ENCODE data around the gene USF1. TPM values are rescaled to one million over a fixed set of nuclear protein-coding genes. Genes with fewer than 3 reads are reported as not detected.
"Not testable (repeated sequence)": the region's sequence is repeated elsewhere in the genome, so short reads cannot be mapped to it uniquely, and the experiment has no call there.

The USF1 gene
- polyA plus RNA-seq, 6 donors from 2014 or later = 4.4 to 23.9 (median 9.7) TPM

DNA sequence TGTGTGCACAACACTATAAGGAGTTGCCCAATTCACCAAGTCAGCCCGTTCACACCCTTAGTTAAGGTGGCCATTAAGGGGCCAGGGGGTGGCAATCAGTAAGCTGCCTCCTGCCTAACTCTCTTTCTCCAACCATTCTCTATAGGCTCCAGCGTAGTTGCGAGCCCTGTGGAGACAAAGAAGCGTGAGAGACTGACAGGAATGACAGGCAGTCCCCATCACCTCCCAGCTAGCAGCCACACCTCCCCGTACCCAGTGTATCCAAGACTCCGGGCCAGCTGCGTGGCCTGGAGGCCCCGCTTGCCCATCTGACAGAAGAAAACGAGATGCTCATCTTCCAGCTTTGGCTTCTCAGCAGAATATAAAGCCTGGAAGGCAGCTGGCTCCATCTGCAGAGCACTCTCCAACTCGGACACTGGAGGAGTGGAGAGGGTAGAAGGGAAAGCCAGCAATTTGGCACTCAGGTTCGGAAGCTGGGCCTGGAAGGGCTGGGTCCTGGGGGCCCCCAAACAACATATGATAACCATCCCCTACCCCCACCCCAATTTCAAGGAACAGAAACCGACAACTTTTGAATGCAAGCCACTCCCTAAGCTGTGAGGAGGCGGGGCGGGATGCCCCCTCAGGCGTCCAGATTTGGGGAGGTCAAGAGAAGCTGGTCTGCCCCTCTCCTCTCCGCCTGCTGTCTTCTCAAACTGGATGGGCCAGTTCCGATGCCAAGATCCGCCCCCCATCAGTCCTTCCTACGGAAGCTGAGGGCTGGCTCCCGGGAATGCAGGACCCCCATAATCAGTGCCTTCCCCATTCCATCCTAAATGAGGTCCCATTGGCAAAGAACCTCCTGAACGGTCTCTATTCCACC, 7.9 kb downstream of the USF1 start:
- peaks cover 0 to 1% (median 0%) of the 10 kb centered on the region in 7 donors for H3K9me3 Mint-ChIP-seq

GRCh38 chr1:161033751-161034150, 12.0 kb downstream of the USF1 start:
- no peak for ATAC-seq (ENCODE audit: low read depth in 2 of 2)
- Mint-ChIP-seq H3K27me3 (no peaks in the 10 kb centered on the region), H3K4me3 (peak overlapping the region in 2 of 8 donors; percentile 25 to 52), H3K36me3 (no peaks in the 10 kb centered on the region), H3K4me1 (peaks cover 12 to 43% (median 36%) of the 10 kb centered on the region in 3 donors), H3K9me3 (peaks cover 0 to under 1% (median 0%) of the 10 kb centered on the region in 7 donors), H3K27ac (no peak overlapping the region)
- DNase-seq = no peak

More for the DNA sequence above, 7.9 kb downstream of the USF1 start:
- Mint-ChIP-seq H3K4me3 (peak overlapping the region; percentile 87 to 95 (median 94)), H3K27ac (peak overlapping the region; percentile 82 to 98 (median 93)), H3K36me3 (peaks cover 5 to 23% of the 10 kb centered on the region in 2 donors), H3K27me3 (no peaks in the 10 kb centered on the region), H3K4me1 (peaks cover 28 to 64% (median 45%) of the 10 kb centered on the region in 3 donors)
- DNase-seq (no peak), ATAC-seq (ENCODE audit: low read depth in 2 of 2) (no peak)

GRCh38 chr1:161032409-161032808, 13.4 kb downstream of the USF1 start:
- Mint-ChIP-seq H3K4me1 (peaks cover 10 to 32% (median 25%) of the 10 kb centered on the region in 3 donors), H3K27me3 (no peaks in the 10 kb centered on the region), H3K9me3 (no peaks in the 10 kb centered on the region), H3K4me3 (no peak overlapping the region), H3K27ac (peak overlapping the region in 1 of 6 donors; percentile 17), H3K36me3 (no peaks in the 10 kb centered on the region)
- ATAC-seq (ENCODE audit: low read depth in 2 of 2) = no peak
- no peak for DNase-seq

GRCh38 chr1:161031874-161032273, 13.9 kb downstream of the USF1 start:
- peak overlapping the region in 2 of 6 donors; percentile 29 to 63 for H3K27ac Mint-ChIP-seq
- DNase-seq (no peak), ATAC-seq (ENCODE audit: low read depth in 2 of 2) (no peak)
- peak overlapping the region in 1 of 8 donors; percentile 79 for H3K4me3 Mint-ChIP-seq
- peaks cover 4 to 5% of the 10 kb centered on the region in 2 donors for H3K36me3 Mint-ChIP-seq
- H3K27me3 Mint-ChIP-seq = no peaks in the 10 kb centered on the region
- peaks cover 10 to 27% (median 20%) of the 10 kb centered on the region in 3 donors for H3K4me1 Mint-ChIP-seq
- H3K9me3 Mint-ChIP-seq = peaks cover 0 to 5% (median 4%) of the 10 kb centered on the region in 7 donors

GRCh38 chr1:161029466-161029865, 16.3 kb downstream of the USF1 start:
- DNase-seq; H3K27me3 Mint-ChIP-seq; H3K27ac Mint-ChIP-seq; ATAC-seq (ENCODE audit: low read depth in 2 of 2); H3K9me3 Mint-ChIP-seq; H3K4me3 Mint-ChIP-seq; H3K36me3 Mint-ChIP-seq: not testable (repeated sequence)
- H3K4me1 Mint-ChIP-seq = peaks cover 15 to 27% (median 18%) of the 10 kb centered on the region in 3 donors

- H3K9me3 Mint-ChIP-seq; ATAC-seq (ENCODE audit: low read depth in 2 of 2); H3K4me3 Mint-ChIP-seq; DNase-seq; H3K27me3 Mint-ChIP-seq; H3K36me3 Mint-ChIP-seq: not testable (repeated sequence)
- Mint-ChIP-seq H3K27ac (peak overlapping the region in 2 of 6 donors; percentile 54 to 65), H3K4me1 (peaks cover 6 to 18% (median 17%) of the 10 kb centered on the region in 3 donors)
Measured at GRCh38 chr1:161026954-161027353, 18.8 kb downstream of the USF1 start.

DNA sequence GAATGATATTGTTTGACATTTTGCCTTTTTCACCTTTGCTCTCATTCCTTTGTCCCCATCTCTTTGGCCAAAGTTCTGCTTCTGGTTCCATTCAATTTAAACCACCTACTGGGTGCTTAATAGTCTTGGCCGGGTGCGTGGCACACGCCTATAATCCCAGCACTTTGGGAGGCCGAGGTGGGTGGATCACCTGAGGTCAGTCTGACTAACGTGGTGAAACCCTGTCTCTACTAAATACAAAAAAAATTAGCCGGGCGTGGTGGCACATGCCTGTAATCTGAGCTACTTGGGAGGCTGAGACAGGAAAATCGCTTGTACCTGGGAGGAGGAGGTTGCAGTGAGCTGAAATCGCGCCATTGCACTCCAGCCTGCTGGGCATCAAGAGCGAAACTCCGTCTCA, 23.3 kb downstream of the USF1 start:
- not testable (repeated sequence) for H3K9me3 Mint-ChIP-seq, H3K36me3 Mint-ChIP-seq
- peaks cover 31 to 37% (median 36%) of the 10 kb centered on the region in 3 donors for H3K4me1 Mint-ChIP-seq

GRCh38 chr1:161021970-161022353, 23.8 kb downstream of the USF1 start:
- ATAC-seq (ENCODE audit: low read depth in 2 of 2) (no peak), DNase-seq (no peak)
- Mint-ChIP-seq H3K36me3 (peaks cover 3 to 4% of the 10 kb centered on the region in 2 donors), H3K27ac (peak overlapping the region in 4 of 6 donors; percentile 91 to 98 (median 95)), H3K27me3 (no peaks in the 10 kb centered on the region), H3K9me3 (peaks cover 0 to 3% (median 2%) of the 10 kb centered on the region in 7 donors), H3K4me3 (peak overlapping the region; percentile 87 to 96 (median 92)), H3K4me1 (peaks cover 31 to 37% (median 36%) of the 10 kb centered on the region in 3 donors)

More for the DNA sequence above, 23.3 kb downstream of the USF1 start:
- not testable (repeated sequence) for DNase-seq; H3K27me3 Mint-ChIP-seq; ATAC-seq (ENCODE audit: low read depth in 2 of 2)
- peak overlapping the region in 6 of 8 donors; percentile 56 to 93 (median 76) for H3K4me3 Mint-ChIP-seq
- peak overlapping the region in 3 of 6 donors; percentile 63 to 87 (median 67) for H3K27ac Mint-ChIP-seq

- Mint-ChIP-seq H3K4me3 (peak overlapping the region; percentile 87 to 96 (median 92)), H3K36me3 (no peaks in the 10 kb centered on the region), H3K9me3 (peaks cover 0 to 1% (median 0%) of the 10 kb centered on the region in 7 donors), H3K27me3 (no peaks in the 10 kb centered on the region), H3K27ac (peak overlapping the region; percentile 91 to 98 (median 95)), H3K4me1 (peaks cover 31 to 37% (median 36%) of the 10 kb centered on the region in 3 donors)
- ATAC-seq (ENCODE audit: low read depth in 2 of 2) = peak; percentile 93 to 94
- peak; percentile 88 for DNase-seq
Measured at GRCh38 chr1:161021165-161021969, 24.4 kb downstream of the USF1 start.

GRCh38 chr1:161020509-161021164, 25.1 kb downstream of the USF1 start, which contains the start of gene F11R:
Gene F11R (minus strand): TSS chr1:161021152. CDS start chr1:161021073, 79 bp downstream.
- peaks cover 31 to 37% (median 36%) of the 10 kb centered on the region in 3 donors for H3K4me1 Mint-ChIP-seq
- H3K36me3 Mint-ChIP-seq = no peaks in the 10 kb centered on the region
- H3K27me3 Mint-ChIP-seq = no peaks in the 10 kb centered on the region
- peak within 1 kb of the TSS; percentile 91 to 98 (median 95) for H3K27ac Mint-ChIP-seq
- no peak for DNase-seq
- peaks cover 0 to 1% (median 0%) of the 10 kb centered on the region in 7 donors for H3K9me3 Mint-ChIP-seq
- peak; percentile 39 to 40 for ATAC-seq (ENCODE audit: low read depth in 2 of 2)
- peak within 1 kb of the TSS; percentile 87 to 96 (median 92) for H3K4me3 Mint-ChIP-seq

DNA sequence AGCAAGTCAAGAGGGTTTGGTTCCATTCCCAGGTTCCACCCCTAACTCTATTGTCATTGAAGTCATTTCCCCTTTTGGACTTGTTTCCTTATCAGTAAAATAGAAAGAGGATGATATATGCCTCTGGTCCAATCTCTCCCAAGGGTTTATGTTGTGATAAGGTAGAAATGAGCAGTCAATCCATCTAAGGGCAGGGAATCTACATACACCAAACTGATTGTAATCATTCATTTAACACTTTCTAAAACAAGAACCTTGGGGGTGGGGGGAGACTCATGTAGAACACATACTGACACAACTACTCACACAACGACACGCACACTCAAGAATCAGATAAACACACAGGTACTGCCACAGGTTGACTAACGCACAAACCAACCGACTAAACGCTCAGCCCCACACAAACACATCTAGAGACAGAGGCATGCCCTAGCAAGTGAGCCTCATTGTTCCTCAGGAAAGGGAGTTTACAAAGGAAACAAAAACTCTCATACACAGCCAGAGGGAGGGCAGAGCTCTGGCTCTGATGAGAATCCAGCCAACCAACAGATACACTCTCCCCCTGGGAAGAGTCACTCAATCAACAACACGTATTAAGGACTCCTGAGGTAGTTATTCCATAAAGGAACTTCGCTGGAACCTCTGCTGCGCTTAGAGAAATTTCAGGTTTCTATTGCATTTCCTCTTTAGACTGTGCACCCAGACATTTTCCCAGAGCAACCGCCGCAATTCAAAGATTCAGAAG, 25.9 kb downstream of the USF1 start:
- H3K4me3 Mint-ChIP-seq = peak overlapping the region; percentile 87 to 96 (median 92)
- peaks cover 0 to 1% (median 0%) of the 10 kb centered on the region in 7 donors for H3K9me3 Mint-ChIP-seq
- ATAC-seq (ENCODE audit: low read depth in 2 of 2) (peak in 1 of 2 donors; percentile 0), DNase-seq (no peak)
- peaks cover 29 to 31% (median 30%) of the 10 kb centered on the region in 3 donors for H3K4me1 Mint-ChIP-seq
- peak overlapping the region; percentile 65 to 98 (median 93) for H3K27ac Mint-ChIP-seq
- H3K27me3 Mint-ChIP-seq = no peaks in the 10 kb centered on the region
- no peaks in the 10 kb centered on the region for H3K36me3 Mint-ChIP-seq

DNA sequence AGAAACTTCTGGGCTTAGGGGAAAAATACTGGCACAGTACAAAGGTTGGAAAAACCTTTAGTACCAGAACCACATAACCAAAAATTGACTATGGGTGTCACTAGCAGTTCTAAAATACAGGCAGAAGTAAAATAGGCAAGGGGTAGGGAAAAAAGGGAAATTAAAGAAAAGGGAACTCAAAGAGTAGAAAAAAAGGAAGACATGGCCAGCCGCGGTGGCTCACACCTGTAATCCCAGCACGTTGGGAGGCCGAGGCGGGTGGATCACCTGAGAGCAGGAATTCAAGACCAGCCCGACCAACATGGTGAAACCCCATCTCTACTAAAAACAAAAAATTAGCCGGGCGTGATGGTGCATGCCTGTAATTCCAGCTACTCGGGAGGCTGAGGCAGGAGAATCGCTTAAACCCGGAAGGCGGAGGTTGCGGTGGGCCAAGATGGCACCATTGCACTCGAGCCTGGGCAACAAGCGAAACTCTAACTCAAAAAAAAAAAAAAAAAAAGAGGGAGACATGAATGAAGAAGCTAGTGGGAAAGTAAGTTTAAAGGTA, 26.6 kb downstream of the USF1 start:
- peak overlapping the region in 3 of 6 donors; percentile 19 to 91 (median 65) for H3K27ac Mint-ChIP-seq
- H3K36me3 Mint-ChIP-seq; H3K9me3 Mint-ChIP-seq; H3K27me3 Mint-ChIP-seq; ATAC-seq (ENCODE audit: low read depth in 2 of 2); DNase-seq: not testable (repeated sequence)
- H3K4me3 Mint-ChIP-seq = peak overlapping the region in 6 of 8 donors; percentile 18 to 94 (median 62)
- H3K4me1 Mint-ChIP-seq = peaks cover 30 to 32% (median 31%) of the 10 kb centered on the region in 3 donors

All from naive B cell (primary cell).